Measurements from ENCODE around the gene SYMPK.

Gene SYMPK

GRCh38 chr19:45766869-45767346 lies 96.0 kb downstream of the SYMPK start:
- no peak for DNase-seq (ENCODE audit: low spot score)

GRCh38 chr19:45766296-45766868 lies 96.6 kb downstream of the SYMPK start:
- DNase-seq (ENCODE audit: low spot score): no peak

DNA sequence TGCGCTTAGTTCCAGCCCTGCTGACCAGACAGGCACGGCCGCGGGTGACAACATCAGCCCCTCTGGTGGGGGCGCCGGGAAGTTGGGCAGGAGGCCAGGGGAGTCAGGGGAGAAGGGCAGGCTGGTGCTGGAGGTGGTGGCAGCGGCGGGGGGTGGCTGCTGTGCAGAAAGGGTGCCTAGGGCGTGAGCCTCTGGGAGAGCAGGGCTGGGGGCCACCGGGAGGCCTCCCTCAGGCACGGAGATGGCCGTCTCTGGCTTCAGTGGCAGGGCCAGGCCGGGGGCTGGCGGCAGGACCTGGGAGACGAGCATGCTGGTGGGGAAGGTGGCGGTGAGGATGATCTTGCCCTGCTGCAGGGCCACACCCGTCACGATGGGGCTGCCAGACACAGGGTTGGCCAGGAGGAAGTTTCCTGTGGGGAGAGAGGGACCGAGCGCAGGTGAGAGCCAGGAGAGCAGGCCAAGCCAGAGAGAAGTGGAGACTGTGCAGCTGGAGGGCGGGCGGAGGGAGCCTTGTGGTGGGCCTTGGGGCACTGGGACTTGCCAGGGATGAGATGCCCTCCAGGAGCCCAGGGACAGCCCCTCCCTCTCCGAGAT lies 97.1 kb downstream of the SYMPK start:
- no peak for DNase-seq (ENCODE audit: low spot score)
